ENCODE data around the gene PGLYRP2.

DNA sequence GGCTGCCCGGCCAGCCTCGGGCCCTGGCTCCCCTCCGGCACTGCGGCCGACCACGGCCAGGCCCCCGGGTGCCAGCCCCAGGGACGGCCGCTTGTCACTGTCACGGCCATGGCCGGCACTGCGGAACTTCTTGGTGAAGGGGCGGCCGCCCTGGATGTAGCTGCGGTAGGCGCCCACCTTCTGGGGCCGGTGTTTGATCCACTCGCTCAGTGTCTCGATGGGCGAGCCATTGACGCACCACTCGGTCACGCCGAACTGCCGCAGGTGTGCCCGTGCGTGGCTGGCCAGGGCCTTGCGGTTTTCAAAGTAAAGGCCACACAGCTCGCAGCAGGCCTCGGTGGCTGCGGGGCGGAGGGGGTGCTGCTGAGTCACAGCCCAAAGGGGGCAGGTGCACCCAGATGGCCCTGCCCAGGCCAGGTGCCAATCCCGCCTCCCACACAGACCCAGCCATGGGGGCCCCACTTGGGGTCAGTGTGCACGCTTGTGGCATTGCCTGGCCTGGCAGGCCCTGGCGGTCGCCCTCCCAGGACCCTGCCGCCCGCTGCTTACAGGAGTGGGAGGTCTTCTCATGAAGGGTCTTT is 54.5 kb downstream of the PGLYRP2 start:
- TF ChIP-seq, protein P1, sequence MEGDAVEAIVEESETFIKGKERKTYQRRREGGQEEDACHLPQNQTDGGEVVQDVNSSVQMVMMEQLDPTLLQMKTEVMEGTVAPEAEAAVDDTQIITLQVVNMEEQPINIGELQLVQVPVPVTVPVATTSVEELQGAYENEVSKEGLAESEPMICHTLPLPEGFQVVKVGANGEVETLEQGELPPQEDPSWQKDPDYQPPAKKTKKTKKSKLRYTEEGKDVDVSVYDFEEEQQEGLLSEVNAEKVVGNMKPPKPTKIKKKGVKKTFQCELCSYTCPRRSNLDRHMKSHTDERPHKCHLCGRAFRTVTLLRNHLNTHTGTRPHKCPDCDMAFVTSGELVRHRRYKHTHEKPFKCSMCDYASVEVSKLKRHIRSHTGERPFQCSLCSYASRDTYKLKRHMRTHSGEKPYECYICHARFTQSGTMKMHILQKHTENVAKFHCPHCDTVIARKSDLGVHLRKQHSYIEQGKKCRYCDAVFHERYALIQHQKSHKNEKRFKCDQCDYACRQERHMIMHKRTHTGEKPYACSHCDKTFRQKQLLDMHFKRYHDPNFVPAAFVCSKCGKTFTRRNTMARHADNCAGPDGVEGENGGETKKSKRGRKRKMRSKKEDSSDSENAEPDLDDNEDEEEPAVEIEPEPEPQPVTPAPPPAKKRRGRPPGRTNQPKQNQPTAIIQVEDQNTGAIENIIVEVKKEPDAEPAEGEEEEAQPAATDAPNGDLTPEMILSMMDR (IDR thresholded peaks at IDR 0.05), result no peak
- no peak for TF ChIP-seq EZH2 (IDR thresholded peaks at IDR 0.05)

Measured in neural progenitor cell (in vitro differentiated cells).